Prostate gland (tissue), 2 donors: Measurements from ENCODE around the gene RASSF1.

Experiments used
- CTCF ChIP-seq, 4 experiments: fragments of 200-600 bp in 2 of 4; fragments of 450-650 bp in 2 of 4; sonication (generic) in 2 of 4; IDR thresholded peaks; 1 replicate in 3 of 4; 2 replicates in 1 of 4; pipeline ENCODE4 v1.5.1; 2016 to 2019; ENCODE audit warnings: antibody characterized with exemption in 4 of 4, mild to moderate bottlenecking in 2 of 4, moderate library complexity in 2 of 4
- POLR2A ChIP-seq: fragments of 450-650 bp; IDR thresholded peaks from one replicate; pipeline ENCODE4 v1.6.1; 2016; ENCODE audit warnings: antibody characterized with exemption, mild to moderate bottlenecking
- POLR2AphosphoS5 ChIP-seq: sonication (generic); formaldehyde crosslinking; IDR thresholded peaks from one replicate; pipeline ENCODE4 v1.6.1; 2017; ENCODE audit warnings: antibody characterized with exemption

DNA sequence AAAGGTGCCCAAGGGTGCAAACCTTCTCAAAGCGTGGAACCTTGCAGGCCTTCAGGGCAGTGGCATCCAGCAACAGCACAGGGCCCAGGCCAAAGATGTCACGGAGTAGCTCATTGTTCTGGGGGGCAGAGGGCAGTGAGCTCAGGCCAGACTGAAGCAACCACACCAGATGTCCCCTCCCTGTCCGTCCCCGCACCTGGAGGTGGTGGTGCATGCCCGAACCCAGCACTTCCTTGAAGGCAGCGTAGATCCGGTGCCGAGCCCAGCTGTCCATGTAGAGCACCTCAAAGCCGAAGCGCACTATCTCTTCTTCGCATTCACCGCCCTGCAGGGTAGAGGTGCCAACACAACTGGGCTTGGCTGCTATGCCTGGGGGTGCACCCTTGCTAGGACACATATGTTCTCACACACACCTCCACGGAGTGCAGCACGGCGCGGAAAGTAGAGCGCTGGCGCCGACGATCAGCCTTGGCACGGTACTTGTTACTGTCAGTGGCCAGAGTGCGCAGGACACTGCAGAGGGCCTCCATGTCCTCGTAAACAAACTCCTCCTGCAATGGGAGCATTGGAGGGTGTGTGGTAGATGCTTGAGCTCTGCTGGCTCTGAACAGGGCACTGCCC is 52.1 kb downstream of the RASSF1 start:
- TF ChIP-seq CTCF (IDR thresholded peaks at IDR 0.05) (no peak), POLR2A (no peak), POLR2AphosphoS5 (no peak)
